Activated CD4-positive, alpha-beta memory T cell treated with anti-CD3 and anti-CD28 coated beads, Interleukin-2, amount 10 ng/mL, durations not matched to agents 7 days and 5 days (primary cell): ENCODE data around the gene BAG2. TPM values are rescaled to one million over a fixed set of nuclear protein-coding genes. Genes with fewer than 3 reads are reported as not detected.

Source experiments
- CTCF ChIA-PET: fragments of 350-600 bp; sonication (Branson Sonifier 250); formaldehyde crosslinking; loops from one replicate; lab custom pipeline; 2021; ENCODE audit warnings: antibody characterized with exemption, inconsistent platforms; lab: Charles Lee
- POLR2A ChIA-PET: fragments of 350-600 bp; sonication (Branson Sonifier 250); formaldehyde crosslinking; loops from one replicate; lab custom pipeline; 2021; ENCODE audit warnings: antibody characterized with exemption; lab: Charles Lee
- DNase-seq: peaks from one replicate; pipeline ENCODE4 v3.0.0-alpha.2; 2020
- H3K27ac Mint-ChIP-seq: one replicate; pipeline ENCODE4 v1.8.0; 2021; ENCODE audit warnings: mild to moderate bottlenecking, mixed read lengths
- H3K27me3 Mint-ChIP-seq: one replicate; pipeline ENCODE4 v1.8.0; 2021; ENCODE audit warnings: mixed read lengths
- H3K36me3 Mint-ChIP-seq: one replicate; pipeline ENCODE4 v1.8.0; 2021; ENCODE audit warnings: low read depth, mixed read lengths
- H3K4me1 Mint-ChIP-seq: one replicate; pipeline ENCODE4 v1.8.0; 2021; ENCODE audit warnings: mixed read lengths
- H3K4me3 Mint-ChIP-seq: one replicate; pipeline ENCODE4 v1.8.0; 2021; ENCODE audit warnings: mild to moderate bottlenecking, mixed read lengths
- H3K9me3 Mint-ChIP-seq: one replicate; pipeline ENCODE4 v1.8.0; 2021; ENCODE audit warnings: mixed read lengths
- total RNA-seq, 2 experiments: library from RNA; stranded (reverse); gene quantifications; one replicate each; pipeline ENCODE4 v1.2.3, GENCODE V29; 2021

Gene BAG2
- total RNA-seq, 2 experiments from 2014 or later = 5.7 to 5.8 TPM

GRCh38 chr6:57182017-57182432, 9.9 kb downstream of the BAG2 start:
- Mint-ChIP-seq H3K4me3 (no peak overlapping the region), H3K36me3 (peaks cover 37% of the 10 kb centered on the region), H3K9me3 (no peaks in the 10 kb centered on the region), H3K27ac (no peak overlapping the region), H3K4me1 (peaks cover 5% of the 10 kb centered on the region), H3K27me3 (no peaks in the 10 kb centered on the region)
- no peak for DNase-seq
- CTCF ChIA-PET = no interaction called here
- POLR2A ChIA-PET = no interaction called here

GRCh38 chr6:57183336-57183735, 11.2 kb downstream of the BAG2 start:
- H3K9me3 Mint-ChIP-seq = no peaks in the 10 kb centered on the region
- CTCF ChIA-PET = interaction anchor here (1.6 kb wide), 1 partner anchor 38 kb away, joined by 4 read pairs; the partner anchor contains the start of gene RAB23
- POLR2A ChIA-PET = interaction anchor here (1.3 to 1.4 kb wide), 2 partner anchors 9 to 11 kb away, joined by 3 read pairs; no protein-coding TSS in a partner anchor
- H3K4me1 Mint-ChIP-seq = peaks cover 5% of the 10 kb centered on the region
- no peak overlapping the region for H3K27ac Mint-ChIP-seq
- H3K36me3 Mint-ChIP-seq = peaks cover 37% of the 10 kb centered on the region
- DNase-seq = no peak
- H3K4me3 Mint-ChIP-seq = no peak overlapping the region
- H3K27me3 Mint-ChIP-seq = no peaks in the 10 kb centered on the region

- Mint-ChIP-seq H3K27me3 (no peaks in the 10 kb centered on the region), H3K36me3 (peaks cover 26% of the 10 kb centered on the region), H3K27ac (no peak overlapping the region), H3K4me1 (peaks cover 1% of the 10 kb centered on the region), H3K9me3 (no peaks in the 10 kb centered on the region), H3K4me3 (no peak overlapping the region)
- POLR2A ChIA-PET = interaction anchor here (1.1 to 1.2 kb wide), 2 partner anchors 18 to 96 kb away, joined by 3 to 8 read pairs; partner anchors contain the start of gene BAG2
- CTCF ChIA-PET = interaction anchor here (0.7 to 2.0 kb wide), 3 partner anchors 18 to 127 kb away, joined by 3 to 8 read pairs (median 5); partner anchors contain the start of genes BAG2 and PRIM2
- DNase-seq = no peak
These were observed 18.0 kb downstream of the BAG2 start for GRCh38 chr6:57190140-57190539.

- H3K27me3 Mint-ChIP-seq = no peaks in the 10 kb centered on the region
- CTCF ChIA-PET = no interaction called here
- no peak overlapping the region for H3K27ac Mint-ChIP-seq
- no peaks in the 10 kb centered on the region for H3K4me1 Mint-ChIP-seq
- H3K4me3 Mint-ChIP-seq = no peak overlapping the region
- DNase-seq = no peak
- H3K9me3 Mint-ChIP-seq = no peaks in the 10 kb centered on the region
- peaks cover 18% of the 10 kb centered on the region for H3K36me3 Mint-ChIP-seq
- POLR2A ChIA-PET = no interaction called here
These were observed 21.1 kb downstream of the BAG2 start for GRCh38 chr6:57193177-57193576.

GRCh38 chr6:57195457-57195856, 23.3 kb downstream of the BAG2 start:
- H3K27ac Mint-ChIP-seq = no peak overlapping the region
- no peak for DNase-seq
- H3K4me3 Mint-ChIP-seq = no peak overlapping the region
- no peaks in the 10 kb centered on the region for H3K4me1 Mint-ChIP-seq
- POLR2A ChIA-PET = no interaction called here
- no peaks in the 10 kb centered on the region for H3K9me3 Mint-ChIP-seq
- H3K27me3 Mint-ChIP-seq = no peaks in the 10 kb centered on the region
- CTCF ChIA-PET = no interaction called here
- peaks cover 16% of the 10 kb centered on the region for H3K36me3 Mint-ChIP-seq

- Mint-ChIP-seq H3K9me3 (no peaks in the 10 kb centered on the region), H3K27me3 (no peaks in the 10 kb centered on the region), H3K4me1 (no peaks in the 10 kb centered on the region), H3K4me3 (no peak overlapping the region), H3K27ac (no peak overlapping the region), H3K36me3 (peaks cover 3% of the 10 kb centered on the region)
- ChIA-PET CTCF (no interaction called here), POLR2A (no interaction called here)
- DNase-seq = no peak
These were observed 27.0 kb downstream of the BAG2 start for GRCh38 chr6:57198926-57199636.

- CTCF ChIA-PET = no interaction called here
- Mint-ChIP-seq H3K27me3 (no peaks in the 10 kb centered on the region), H3K27ac (no peak overlapping the region), H3K4me1 (no peaks in the 10 kb centered on the region), H3K36me3 (no peaks in the 10 kb centered on the region), H3K4me3 (no peak overlapping the region), H3K9me3 (no peaks in the 10 kb centered on the region)
- POLR2A ChIA-PET = no interaction called here
- DNase-seq = no peak
These were observed 29.6 kb downstream of the BAG2 start for GRCh38 chr6:57201718-57202117.

- ChIA-PET CTCF (no interaction called here), POLR2A (no interaction called here)
- no peak overlapping the region for H3K4me3 Mint-ChIP-seq
- H3K36me3 Mint-ChIP-seq = no peaks in the 10 kb centered on the region
- no peaks in the 10 kb centered on the region for H3K9me3 Mint-ChIP-seq
- H3K4me1 Mint-ChIP-seq = peaks cover 2% of the 10 kb centered on the region
- DNase-seq = no peak
- H3K27ac Mint-ChIP-seq = no peak overlapping the region
- no peaks in the 10 kb centered on the region for H3K27me3 Mint-ChIP-seq
These were observed 33.6 kb downstream of the BAG2 start for GRCh38 chr6:57205550-57206328.

GRCh38 chr6:57207141-57207540, 35.0 kb downstream of the BAG2 start:
- CTCF ChIA-PET = interaction anchor here (1.4 kb wide), 1 partner anchor 15 kb away, joined by 3 read pairs; the partner anchor contains the start of gene RAB23
- POLR2A ChIA-PET = no interaction called here
- Mint-ChIP-seq H3K36me3 (no peaks in the 10 kb centered on the region), H3K27ac (no peak overlapping the region), H3K4me1 (peaks cover 2% of the 10 kb centered on the region), H3K4me3 (no peak overlapping the region), H3K9me3 (no peaks in the 10 kb centered on the region), H3K27me3 (no peaks in the 10 kb centered on the region)
- no peak for DNase-seq

GRCh38 chr6:57207872-57208271, 35.7 kb downstream of the BAG2 start:
- ChIA-PET CTCF (interaction anchor here (1.4 kb wide), 1 partner anchor 14 kb away, joined by 3 read pairs; the partner anchor contains the start of gene RAB23), POLR2A (no interaction called here)
- Mint-ChIP-seq H3K4me1 (peaks cover 2% of the 10 kb centered on the region), H3K27me3 (no peaks in the 10 kb centered on the region), H3K4me3 (no peak overlapping the region), H3K27ac (no peak overlapping the region), H3K36me3 (no peaks in the 10 kb centered on the region), H3K9me3 (no peaks in the 10 kb centered on the region)
- no peak for DNase-seq

- ChIA-PET POLR2A (no interaction called here), CTCF (no interaction called here)
- H3K36me3 Mint-ChIP-seq = no peaks in the 10 kb centered on the region
- H3K27ac Mint-ChIP-seq = no peak overlapping the region
- H3K4me3 Mint-ChIP-seq = no peak overlapping the region
- no peaks in the 10 kb centered on the region for H3K27me3 Mint-ChIP-seq
- H3K4me1 Mint-ChIP-seq = peaks cover 7% of the 10 kb centered on the region
- DNase-seq = no peak
- no peaks in the 10 kb centered on the region for H3K9me3 Mint-ChIP-seq
These were observed 36.9 kb downstream of the BAG2 start for GRCh38 chr6:57209030-57209429.

- H3K27me3 Mint-ChIP-seq = no peaks in the 10 kb centered on the region
- peaks cover 2% of the 10 kb centered on the region for H3K9me3 Mint-ChIP-seq
- no peak overlapping the region for H3K27ac Mint-ChIP-seq
- peaks cover 7% of the 10 kb centered on the region for H3K36me3 Mint-ChIP-seq
- no peak overlapping the region for H3K4me3 Mint-ChIP-seq
- ChIA-PET POLR2A (no interaction called here), CTCF (no interaction called here)
- peaks cover 16% of the 10 kb centered on the region for H3K4me1 Mint-ChIP-seq
- no peak for DNase-seq
These were observed 37.9 kb downstream of the BAG2 start for GRCh38 chr6:57210060-57210459.

GRCh38 chr6:57215260-57215659, 43.1 kb downstream of the BAG2 start:
- H3K36me3 Mint-ChIP-seq = peaks cover 8% of the 10 kb centered on the region
- ChIA-PET POLR2A (no interaction called here), CTCF (no interaction called here)
- no peak overlapping the region for H3K4me3 Mint-ChIP-seq
- H3K27ac Mint-ChIP-seq = no peak overlapping the region
- DNase-seq = no peak
- H3K4me1 Mint-ChIP-seq = peaks cover 28% of the 10 kb centered on the region
- no peaks in the 10 kb centered on the region for H3K27me3 Mint-ChIP-seq
- H3K9me3 Mint-ChIP-seq = peaks cover 5% of the 10 kb centered on the region
